HepG2 (cell line): ENCODE results near the gene KRTAP3-1. TPM values are rescaled to one million over a fixed set of nuclear protein-coding genes. Genes with fewer than 3 reads are reported as not detected.
A peak's percentile ranks its signal among the peaks of the same experiment; 100 is the strongest.

ENCODE experiments used
- ATAC-seq: fragments of 200-7000 bp; cut with Tn5 transposase; 3 replicates; pipeline ENCODE4 v1.9.1; 2020; ENCODE audit warnings: mild to moderate bottlenecking, moderate library complexity
- BruUV-seq: library from RNA; stranded (reverse); fragments of 400-500 nt; replicated peaks from 2 replicates; lab custom pipeline; 2021; lab: Mats Ljungman, UMichigan
- CTCF ChIA-PET: fragments of 300-600 bp; formaldehyde crosslinking; extraction: SDS; loops from one replicate; lab custom pipeline; 2021; ENCODE audit warnings: low total read pairs, inconsistent platforms, low intra/inter-chr PET ratio; lab: Yijun Ruan, JAX
- POLR2A ChIA-PET: fragments of 350-600 bp; sonication (Branson Sonifier 250); formaldehyde crosslinking; loops from one replicate; lab custom pipeline; 2020; ENCODE audit warnings: antibody characterized with exemption, inconsistent platforms; lab: Yijun Ruan, JAX
- DNase-seq: peaks from one replicate; pipeline ENCODE4 v3.0.0-alpha.2; 2015; ENCODE audit warnings: low spot score
- FAIRE-seq: peaks from 3 replicates; lab custom pipeline; 2011; peaks lifted over from hg19 to GRCh38; lab: Jason Lieb, UNC
- H2AFZ ChIP-seq: one replicate; pipeline ENCODE4 v1.6.1; 2011; ENCODE audit warnings: low read length, inconsistent platforms
- H3K27ac ChIP-seq: fragments of 300-600 bp; 3 replicates; pipeline ENCODE4 v1.8.0; 2011; ENCODE audit warnings: mixed run types, mild to moderate bottlenecking, mixed read lengths, low read length, inconsistent platforms; ENCODE audit not compliant: insufficient read depth; ENCODE audit errors: extremely low read length
- H3K27me3 ChIP-seq, 2 experiments: fragments of 200-600 bp in 1 of 2; 2 replicates in 1 of 2; 3 replicates in 1 of 2; pipeline versions ENCODE4 v1.6.0 to v1.8.0; 2011; ENCODE audit warnings: low read length in 2 of 2, mild to moderate bottlenecking in 2 of 2, moderate library complexity in 2 of 2, inconsistent platforms in 1 of 2; ENCODE audit not compliant: insufficient read depth in 2 of 2, control insufficient read depth in 1 of 2
- H3K36me3 ChIP-seq, 2 experiments: fragments of 200-600 bp in 1 of 2; replicated peaks in 1 of 2; 2 replicates in 1 of 2; 3 replicates in 1 of 2; pipeline versions ENCODE4 v1.5.1 to v1.8.0; 2011; ENCODE audit warnings: low read length in 2 of 2, inconsistent platforms in 1 of 2; ENCODE audit not compliant: insufficient read depth in 2 of 2, control insufficient read depth in 1 of 2
- H3K4me1 ChIP-seq: 2 replicates; pipeline ENCODE4 v1.5.1; 2012; ENCODE audit warnings: low read length, inconsistent platforms; ENCODE audit not compliant: insufficient read depth
- H3K4me2 ChIP-seq: 2 replicates; pipeline ENCODE4 v1.6.0; 2011; ENCODE audit warnings: low read depth, low read length, inconsistent platforms
- H3K4me3 ChIP-seq, 3 experiments: fragments of 200-600 bp in 1 of 3; sonication (generic), shearing (Covaris generic) in 1 of 3; replicated peaks in 1 of 3; 2 replicates each; pipeline ENCODE4 v1.5.1; 2011 to 2016; ENCODE audit warnings: low read length in 3 of 3, inconsistent platforms in 2 of 3, low read depth in 2 of 3, mild to moderate bottlenecking in 2 of 3, control low read depth in 1 of 3, mixed read lengths in 1 of 3; ENCODE audit not compliant: insufficient read depth in 1 of 3
- H3K79me2 ChIP-seq: one replicate; pipeline ENCODE4 v1.6.1; 2011; ENCODE audit warnings: low read length, inconsistent platforms; ENCODE audit not compliant: insufficient read depth
- H3K9ac ChIP-seq: 2 replicates; pipeline ENCODE4 v1.6.0; 2011; ENCODE audit warnings: mild to moderate bottlenecking, low read depth, low read length, inconsistent platforms; ENCODE audit not compliant: insufficient read depth
- H3K9me3 ChIP-seq: 2 replicates; pipeline ENCODE4 v1.5.1; 2012; ENCODE audit warnings: mild to moderate bottlenecking, low read length
- H4K20me1 ChIP-seq: 2 replicates; pipeline ENCODE4 v1.6.0; 2011; ENCODE audit warnings: inconsistent platforms, mild to moderate bottlenecking, low read length, moderate library complexity; ENCODE audit not compliant: insufficient read depth
- EP300 ChIP-seq, 3 experiments: sonication (generic) in 1 of 3; formaldehyde crosslinking in 1 of 3; IDR thresholded peaks; 2 replicates each; pipeline versions ENCODE4 v1.5.1 to v1.6.1; 2011 to 2020; ENCODE audit warnings: low read depth in 2 of 3, low read length in 2 of 3, borderline replicate concordance in 1 of 3, improper control_type of control experiment in 1 of 3, mild to moderate bottlenecking in 1 of 3, missing genetic modification reagents in 1 of 3, moderate library complexity in 1 of 3
- JUN ChIP-seq: sonication (generic); formaldehyde crosslinking; IDR thresholded peaks from 2 replicates; pipeline ENCODE4 v1.4.0; 2020; ENCODE audit warnings: mild to moderate bottlenecking, missing genetic modification reagents
- KIAA2018 ChIP-seq: sonication (generic); formaldehyde crosslinking; IDR thresholded peaks from 2 replicates; pipeline ENCODE4 v1.5.0; 2020; ENCODE audit warnings: mild to moderate bottlenecking, missing genetic modification reagents, borderline replicate concordance
- MIER2 ChIP-seq: IDR thresholded peaks from 2 replicates; pipeline ENCODE4 v1.6.1; 2016; ENCODE audit warnings: missing biosample characterization, missing genetic modification reagents
- WGBS: methylation state at CpG from one replicate; pipeline ENCODE4 v1.1.6; 2017; ENCODE audit warnings: low lambda C conversion rate; 5-methylcytosine and 5-hydroxymethylcytosine counted together
- in situ Hi-C: cut with HindIII; loops from 2 replicates; pipeline ENCODE4 v1.10.0; 2017; ENCODE audit warnings: low pct_unique_long_range_greater_than_20kb; ENCODE audit not compliant: extremely low pct_ligation_motif_present
- intact Hi-C: fragments of 100-400 bp; cut with micrococcal nuclease; formaldehyde crosslinking; loops from one replicate; pipeline ENCODE4 v1.10.0; 2022; ENCODE audit not compliant: unreplicated experiment
- polyA plus RNA-seq, 8 experiments: library from polyadenylated mRNA; depleted of rRNA in 3 of 8; stranded (reverse) in 7 of 8; unstranded in 1 of 8; fragments of >200 nt; fragmentation: Illumina TruSeq in 4 of 8; extraction: Trizol in 4 of 8; gene quantifications; 2 replicates each; pipeline versions ENCODE4 v1.2.1 to v1.2.3, GENCODE V29; 2011 to 2016; ENCODE audit warnings: low read depth in 4 of 8, missing spikeins in 1 of 8, mixed read lengths in 1 of 8; ENCODE audit not compliant: insufficient read depth in 1 of 8
- total RNA-seq, 5 experiments: library from RNA; depleted of rRNA; stranded (reverse); fragments of >200 nt; fragmentation: Illumina TruSeq; extraction: Trizol; gene quantifications; 2 replicates each; pipeline ENCODE4 v1.2.3, GENCODE V29; 2016; ENCODE audit warnings: low read depth in 1 of 5

Gene KRTAP3-1
- total and polyA plus RNA-seq, 2 of the 13 experiments (the other 11 are each of a cell fraction or from before 2014, with no cell fraction given) = 0.29 to 3.7 TPM

GRCh38 chr17:41049110-41049509 is 40.2 kb upstream of the KRTAP3-1 start:
- ATAC-seq = no peak; the same call in 2 of the 3 replicates
- CTCF ChIA-PET = no interaction called here
- H2AFZ ChIP-seq = no peak overlapping the region
- H3K9ac ChIP-seq = no peak overlapping the region
- peak overlapping the region; percentile 41; the same call in 1 of the 2 replicates for H3K4me2 ChIP-seq
- H3K36me3 ChIP-seq = no peaks in the 10 kb centered on the region
- DNase-seq = peak; percentile 63
- intact Hi-C loops = loop anchor here (10.0 kb wide), 1 partner anchor 144 kb away; no protein-coding TSS in a partner anchor
- peak overlapping the region; percentile 19 for H3K27ac ChIP-seq
- BruUV-seq = no TSS peak
- in situ Hi-C loops = no loop called here
- H3K27me3 ChIP-seq = no peaks in the 10 kb centered on the region
- H3K9me3 ChIP-seq = no peaks in the 10 kb centered on the region
- H3K4me3 ChIP-seq = no peak overlapping the region
- POLR2A ChIA-PET = no interaction called here
- 10% methylated on average over 2 of the region's 2 CpGs for WGBS
- no peaks in the 10 kb centered on the region for H4K20me1 ChIP-seq
- FAIRE-seq = no peak
- H3K4me1 ChIP-seq = peaks cover 17% of the 10 kb centered on the region
- TF ChIP-seq EP300 (IDR thresholded peaks at IDR 0.05; ENCODE audit: low read depth in 2 of 2, low read length in 2 of 2) (peak in 1 of 2 experiments; percentile 9; a peak in 1 of 4 replicates), EP300 (CRISPR knock-in tag; IDR thresholded peaks at IDR 0.05; ENCODE audit: borderline replicate concordance) (no peak), MIER2 (CRISPR knock-in tag) (no peak)
- no peaks in the 10 kb centered on the region for H3K79me2 ChIP-seq

DNA sequence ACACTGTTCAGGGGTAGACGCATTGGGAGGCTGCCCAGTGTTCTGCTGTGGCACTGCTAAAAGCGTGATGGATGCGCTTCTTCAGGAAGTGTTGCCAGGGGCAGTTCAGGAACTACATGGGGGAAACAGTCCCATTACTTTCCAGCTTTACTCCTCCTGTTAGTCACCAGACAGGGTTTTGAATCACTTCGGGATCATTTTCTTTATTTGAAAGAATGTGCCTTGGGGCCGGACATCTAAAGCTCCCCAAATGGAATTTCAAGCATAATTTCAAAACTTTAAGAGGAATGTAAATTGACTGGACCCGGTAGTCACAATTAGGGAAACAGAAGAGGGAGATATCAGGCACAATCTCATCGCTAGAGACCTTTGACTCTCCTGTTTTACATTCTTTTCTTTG is 39.5 kb upstream of the KRTAP3-1 start:
- ChIA-PET POLR2A (interaction anchor here (0.7 kb wide), 1 partner anchor 10 kb away, joined by 4 read pairs; no protein-coding TSS in a partner anchor), CTCF (no interaction called here)
- Histone ChIP-seq H3K36me3 (no peaks in the 10 kb centered on the region), H3K4me1 (peaks cover 17% of the 10 kb centered on the region), H3K27me3 (no peaks in the 10 kb centered on the region), H3K4me3 (no peak overlapping the region), H4K20me1 (no peaks in the 10 kb centered on the region), H3K27ac (peak overlapping the region; percentile 31), H3K4me2 (peak overlapping the region; percentile 41), H3K9me3 (peaks cover 2% of the 10 kb centered on the region; the same call in 1 of the 2 replicates), H3K79me2 (no peaks in the 10 kb centered on the region), H3K9ac (peak overlapping the region; percentile 20; the same call in 1 of the 2 replicates), H2AFZ (peak overlapping the region; percentile 60)
- DNase-seq = peak; percentile 75
- intact Hi-C loops (loop anchor here (10.0 kb wide), 1 partner anchor 144 kb away; no protein-coding TSS in a partner anchor), in situ Hi-C loops (no loop called here)
- FAIRE-seq = no peak
- WGBS = 34% methylated on average over 7 of the region's 7 CpGs
- BruUV-seq = no TSS peak
- peak; percentile 47 for ATAC-seq
- TF ChIP-seq EP300 (IDR thresholded peaks at IDR 0.05; ENCODE audit: low read depth in 2 of 2, low read length in 2 of 2) = peak in 1 of 2 experiments; percentile 18; a peak in 1 of 4 replicates
- TF ChIP-seq EP300 (CRISPR knock-in tag; IDR thresholded peaks at IDR 0.05; ENCODE audit: borderline replicate concordance) = no peak
- no peak for TF ChIP-seq KIAA2018
- TF ChIP-seq JUN = no peak
